ENCODE results near the gene SLC44A3. TPM values are rescaled to one million over a fixed set of nuclear protein-coding genes. Genes with fewer than 3 reads are reported as not detected.

SLC44A3 gene
- total RNA-seq, 1 donor from 2014 or later = not detected

- Mint-ChIP-seq H3K27me3 (no peaks in the 10 kb centered on the region), H3K4me1 (peaks cover 34% of the 10 kb centered on the region), H3K9me3 (peaks cover 4% of the 10 kb centered on the region), H3K36me3 (ENCODE audit: low read depth) (no peaks in the 10 kb centered on the region), H3K4me3 (no peak overlapping the region), H3K27ac (no peak overlapping the region)
- ChIA-PET CTCF (interaction anchor here (0.6 kb wide), 1 partner anchor 284 kb away, joined by 3 read pairs; no protein-coding TSS in a partner anchor), POLR2A (no interaction called here)
- intact Hi-C loops (cut with micrococcal nuclease) = loop anchor here (10.0 kb wide), 1 partner anchor 127 kb away; the partner anchor contains the start of gene CNN3
- ATAC-seq (ENCODE audit: low read depth) = no peak
- no peak for DNase-seq
- TF ChIP-seq, protein P1, sequence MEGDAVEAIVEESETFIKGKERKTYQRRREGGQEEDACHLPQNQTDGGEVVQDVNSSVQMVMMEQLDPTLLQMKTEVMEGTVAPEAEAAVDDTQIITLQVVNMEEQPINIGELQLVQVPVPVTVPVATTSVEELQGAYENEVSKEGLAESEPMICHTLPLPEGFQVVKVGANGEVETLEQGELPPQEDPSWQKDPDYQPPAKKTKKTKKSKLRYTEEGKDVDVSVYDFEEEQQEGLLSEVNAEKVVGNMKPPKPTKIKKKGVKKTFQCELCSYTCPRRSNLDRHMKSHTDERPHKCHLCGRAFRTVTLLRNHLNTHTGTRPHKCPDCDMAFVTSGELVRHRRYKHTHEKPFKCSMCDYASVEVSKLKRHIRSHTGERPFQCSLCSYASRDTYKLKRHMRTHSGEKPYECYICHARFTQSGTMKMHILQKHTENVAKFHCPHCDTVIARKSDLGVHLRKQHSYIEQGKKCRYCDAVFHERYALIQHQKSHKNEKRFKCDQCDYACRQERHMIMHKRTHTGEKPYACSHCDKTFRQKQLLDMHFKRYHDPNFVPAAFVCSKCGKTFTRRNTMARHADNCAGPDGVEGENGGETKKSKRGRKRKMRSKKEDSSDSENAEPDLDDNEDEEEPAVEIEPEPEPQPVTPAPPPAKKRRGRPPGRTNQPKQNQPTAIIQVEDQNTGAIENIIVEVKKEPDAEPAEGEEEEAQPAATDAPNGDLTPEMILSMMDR (IDR thresholded peaks at IDR 0.05) = no peak
These were observed 22.1 kb upstream of the SLC44A3 start for GRCh38 chr1:94798054-94798453.

DNA sequence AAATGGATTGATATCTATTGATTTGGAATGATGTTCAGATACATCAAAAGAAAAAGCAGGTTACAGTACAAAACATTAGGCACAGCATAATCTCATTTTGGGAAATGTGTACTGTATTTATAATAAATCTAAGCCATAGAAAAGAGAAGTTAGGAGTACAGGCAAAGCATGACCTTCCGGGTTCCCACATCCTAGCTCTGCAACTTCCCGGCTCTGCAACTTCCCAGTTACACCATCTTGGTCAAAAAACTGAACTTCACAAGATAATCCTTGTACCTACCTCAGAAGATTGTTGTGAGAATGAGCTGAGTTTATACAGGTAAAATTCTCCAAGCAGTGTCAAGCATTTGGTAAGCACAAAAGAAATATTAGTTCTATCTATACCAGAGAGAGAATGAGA is 21.7 kb upstream of the SLC44A3 start:
- peaks cover 30% of the 10 kb centered on the region for H3K4me1 Mint-ChIP-seq
- no peak for DNase-seq
- TF ChIP-seq, protein P1 (IDR thresholded peaks at IDR 0.05) = no peak
- H3K27me3 Mint-ChIP-seq = no peaks in the 10 kb centered on the region
- peaks cover 4% of the 10 kb centered on the region for H3K9me3 Mint-ChIP-seq
- intact Hi-C loops (cut with micrococcal nuclease) = loop anchor here (10.0 kb wide), 1 partner anchor 126 kb away; the partner anchor contains the start of gene CNN3
- no peak overlapping the region for H3K4me3 Mint-ChIP-seq
- POLR2A ChIA-PET = no interaction called here
- CTCF ChIA-PET = interaction anchor here (0.6 kb wide), 1 partner anchor 284 kb away, joined by 3 read pairs; no protein-coding TSS in a partner anchor
- no peak for ATAC-seq (ENCODE audit: low read depth)
- no peak overlapping the region for H3K27ac Mint-ChIP-seq
- H3K36me3 Mint-ChIP-seq (ENCODE audit: low read depth) = no peaks in the 10 kb centered on the region

DNA sequence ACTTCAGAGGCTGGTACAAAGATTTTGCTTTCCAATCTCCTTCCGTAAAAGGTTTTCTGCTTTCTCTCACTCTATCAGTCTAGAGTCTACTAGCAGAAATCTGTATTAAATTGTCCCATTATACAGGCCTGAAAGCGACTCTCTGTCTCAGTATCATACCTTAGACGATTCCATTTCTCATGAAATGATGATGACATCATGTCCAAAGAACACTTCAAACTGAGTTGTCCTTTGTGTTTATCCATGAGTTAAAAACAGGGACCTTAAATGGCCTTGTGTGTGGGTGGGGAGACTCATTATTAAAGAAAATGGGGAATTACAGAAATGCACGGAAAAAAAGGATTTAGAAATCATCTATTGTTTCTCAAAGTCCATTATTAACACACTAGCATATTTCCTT is 21.0 kb upstream of the SLC44A3 start:
- H3K27ac Mint-ChIP-seq = no peak overlapping the region
- TF ChIP-seq, protein P1 (IDR thresholded peaks at IDR 0.05) = no peak
- peaks cover 28% of the 10 kb centered on the region for H3K4me1 Mint-ChIP-seq
- H3K27me3 Mint-ChIP-seq = no peaks in the 10 kb centered on the region
- ATAC-seq (ENCODE audit: low read depth) = no peak
- intact Hi-C loops (cut with micrococcal nuclease) = loop anchor here (10.0 kb wide), 1 partner anchor 126 kb away; the partner anchor contains the start of gene CNN3
- no peak for DNase-seq
- no peaks in the 10 kb centered on the region for H3K36me3 Mint-ChIP-seq (ENCODE audit: low read depth)
- peaks cover 4% of the 10 kb centered on the region for H3K9me3 Mint-ChIP-seq
- ChIA-PET POLR2A (no interaction called here), CTCF (no interaction called here)
- no peak overlapping the region for H3K4me3 Mint-ChIP-seq

DNA sequence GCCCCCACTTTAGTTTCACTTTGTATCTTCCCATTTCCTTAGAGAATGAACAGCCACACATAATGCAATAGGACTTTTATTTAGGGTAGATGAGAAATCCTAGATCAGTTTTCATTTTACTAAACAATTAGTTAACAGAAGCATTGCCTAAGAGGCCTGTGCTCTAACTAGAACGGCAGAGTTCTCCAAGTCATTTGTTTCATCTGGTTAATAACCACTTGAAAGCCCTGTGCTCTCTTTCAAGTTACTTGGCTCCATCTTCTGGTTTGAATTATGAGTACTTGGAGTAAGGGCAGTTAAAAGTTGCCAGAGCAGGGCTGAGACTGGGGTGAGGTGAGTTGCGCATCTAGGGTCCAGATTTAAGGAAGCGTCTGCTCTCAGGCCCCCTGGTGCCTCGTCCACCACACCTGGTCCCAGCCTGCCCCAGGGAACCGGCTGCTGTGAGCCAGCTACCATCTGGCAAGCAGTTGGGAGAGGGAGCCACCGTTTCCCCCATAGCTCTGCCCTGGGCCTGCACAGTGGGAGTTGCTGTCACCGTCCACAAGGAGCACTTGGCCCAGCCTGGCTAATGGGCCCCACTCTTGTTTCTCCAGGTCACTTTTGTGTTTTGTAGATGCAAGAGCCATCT is 18.1 kb upstream of the SLC44A3 start:
- Mint-ChIP-seq H3K4me1 (peaks cover 9% of the 10 kb centered on the region), H3K36me3 (ENCODE audit: low read depth) (no peaks in the 10 kb centered on the region), H3K4me3 (no peak overlapping the region), H3K9me3 (no peaks in the 10 kb centered on the region), H3K27ac (no peak overlapping the region), H3K27me3 (peaks cover 6% of the 10 kb centered on the region)
- ChIA-PET POLR2A (interaction anchor here (0.8 kb wide), 1 partner anchor 301 kb away, joined by 3 read pairs; no protein-coding TSS in a partner anchor), CTCF (interaction anchor here (0.9 to 6.6 kb wide), 2 partner anchors 285 to 321 kb away, joined by 3 to 143 read pairs; no protein-coding TSS in a partner anchor)
- TF ChIP-seq, protein P1 (IDR thresholded peaks at IDR 0.05) = no peak
- intact Hi-C loops (cut with micrococcal nuclease) = loop anchor here (2.0 to 10.0 kb wide), 2 partner anchors 741 to 1497 kb away; no protein-coding TSS in a partner anchor
- DNase-seq (no peak), ATAC-seq (ENCODE audit: low read depth) (peak; percentile 64)

DNA sequence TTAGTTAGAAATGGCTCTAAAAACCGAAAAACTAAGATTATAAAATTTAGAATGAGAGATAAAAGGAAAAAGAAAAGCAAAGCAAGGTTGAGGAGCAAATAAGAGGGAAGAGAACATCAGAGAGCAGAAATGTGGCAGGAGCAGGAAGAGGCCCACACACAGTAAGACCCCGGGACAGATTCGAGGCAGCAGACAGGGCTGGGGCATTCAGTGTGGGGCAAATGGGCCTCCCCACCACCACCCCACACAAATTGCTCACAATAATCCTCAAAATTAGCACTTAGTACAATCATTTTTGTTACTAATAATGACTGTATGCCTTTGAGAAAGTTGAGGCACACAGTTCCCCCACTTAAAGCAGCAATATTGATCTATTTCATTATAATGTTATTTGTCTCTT is 17.1 kb upstream of the SLC44A3 start:
- POLR2A ChIA-PET = no interaction called here
- intact Hi-C loops (cut with micrococcal nuclease) = loop anchor here (2.0 to 10.0 kb wide), 2 partner anchors 742 to 1498 kb away; no protein-coding TSS in a partner anchor
- DNase-seq = no peak
- H3K9me3 Mint-ChIP-seq = no peaks in the 10 kb centered on the region
- ATAC-seq (ENCODE audit: low read depth) = no peak
- no peak overlapping the region for H3K27ac Mint-ChIP-seq
- no peaks in the 10 kb centered on the region for H3K36me3 Mint-ChIP-seq (ENCODE audit: low read depth)
- TF ChIP-seq, protein P1 (IDR thresholded peaks at IDR 0.05) = no peak
- H3K4me1 Mint-ChIP-seq = peaks cover 9% of the 10 kb centered on the region
- CTCF ChIA-PET = interaction anchor here (0.9 to 6.6 kb wide), 2 partner anchors 286 to 322 kb away, joined by 3 to 143 read pairs; no protein-coding TSS in a partner anchor
- H3K27me3 Mint-ChIP-seq = peaks cover 6% of the 10 kb centered on the region
- H3K4me3 Mint-ChIP-seq = no peak overlapping the region
